ENCODE data around the gene HIGD2A.

Gene HIGD2A

GRCh38 chr5:176369934-176370711 lies 18.4 kb upstream of the HIGD2A start:
- DNase-seq (ENCODE audit: low read depth), result no peak

GRCh38 chr5:176371621-176372539 lies 16.7 kb upstream of the HIGD2A start:
- no peak for DNase-seq (ENCODE audit: low read depth)

GRCh38 chr5:176373100-176373818 lies 15.3 kb upstream of the HIGD2A start:
- no peak for DNase-seq (ENCODE audit: low read depth)

GRCh38 chr5:176379881-176380280 lies 8.7 kb upstream of the HIGD2A start:
- no peak for DNase-seq (ENCODE audit: low read depth)

GRCh38 chr5:176381423-176381822 lies 7.1 kb upstream of the HIGD2A start:
- DNase-seq (ENCODE audit: low read depth), result no peak

GRCh38 chr5:176381979-176382378 lies 6.6 kb upstream of the HIGD2A start:
- no peak for DNase-seq (ENCODE audit: low read depth)

GRCh38 chr5:176382721-176383120 lies 5.8 kb upstream of the HIGD2A start:
- no peak for DNase-seq (ENCODE audit: low read depth)

- DNase-seq (ENCODE audit: low read depth), result no peak
Measured at GRCh38 chr5:176383248-176383905, 5.2 kb upstream of the HIGD2A start.

- no peak for DNase-seq (ENCODE audit: low read depth)
Measured at GRCh38 chr5:176383961-176384360, 4.6 kb upstream of the HIGD2A start.

GRCh38 chr5:176384366-176384930 lies 4.1 kb upstream of the HIGD2A start:
- no peak for DNase-seq (ENCODE audit: low read depth)

GRCh38 chr5:176384991-176385390 lies 3.6 kb upstream of the HIGD2A start:
- DNase-seq (ENCODE audit: low read depth), result no peak

- no peak for DNase-seq (ENCODE audit: low read depth)
Measured at GRCh38 chr5:176386491-176386890, 2.1 kb upstream of the HIGD2A start.

GRCh38 chr5:176387384-176387925 lies 1.1 kb upstream of the HIGD2A start:
- DNase-seq (ENCODE audit: low read depth), result no peak

- DNase-seq (ENCODE audit: low read depth), result peak; percentile 20
Measured at GRCh38 chr5:176388003-176388443, 528 bp upstream of the HIGD2A start.

- DNase-seq (ENCODE audit: low read depth), result no peak
Measured at GRCh38 chr5:176389135-176390123, 878 bp downstream of the HIGD2A start.

GRCh38 chr5:176391479-176391878 lies 2.9 kb downstream of the HIGD2A start:
- DNase-seq (ENCODE audit: low read depth), result no peak

- DNase-seq (ENCODE audit: low read depth), result no peak
Measured at GRCh38 chr5:176391999-176392398, 3.4 kb downstream of the HIGD2A start.

GRCh38 chr5:176392526-176392925 lies 4.0 kb downstream of the HIGD2A start:
- no peak for DNase-seq (ENCODE audit: low read depth)

GRCh38 chr5:176394096-176394495 lies 5.5 kb downstream of the HIGD2A start:
- DNase-seq (ENCODE audit: low read depth), result no peak

Data from amniotic epithelial cell (primary cell).